ENCODE measurements around the gene SIRT2.

Gene SIRT2

GRCh38 chr19:38841180-38841766 is 58.1 kb downstream of the SIRT2 start:
- TF ChIP-seq CTCF (IDR thresholded peaks at IDR 0.05; ENCODE audit: low read depth, low read length, missing control alignments): no peak
- DNase-seq (ENCODE audit: low read depth): no peak
- no peak overlapping the region for H3K4me3 ChIP-seq (ENCODE audit: low read depth, low read length)

GRCh38 chr19:38840583-38840968 is 58.8 kb downstream of the SIRT2 start:
- DNase-seq (ENCODE audit: low read depth): no peak
- no peak for TF ChIP-seq CTCF (IDR thresholded peaks at IDR 0.05; ENCODE audit: low read depth, low read length, missing control alignments)
- H3K4me3 ChIP-seq (ENCODE audit: low read depth, low read length): no peak overlapping the region

- TF ChIP-seq CTCF (IDR thresholded peaks at IDR 0.05; ENCODE audit: low read depth, low read length, missing control alignments): no peak
- no peak for DNase-seq (ENCODE audit: low read depth)
- no peak overlapping the region for H3K4me3 ChIP-seq (ENCODE audit: low read depth, low read length)
Observed at GRCh38 chr19:38839816-38840582, 59.4 kb downstream of the SIRT2 start.

GRCh38 chr19:38838986-38839761 is 60.2 kb downstream of the SIRT2 start:
- no peak overlapping the region for H3K4me3 ChIP-seq (ENCODE audit: low read depth, low read length)
- no peak for DNase-seq (ENCODE audit: low read depth)
- TF ChIP-seq CTCF (IDR thresholded peaks at IDR 0.05; ENCODE audit: low read depth, low read length, missing control alignments): no peak

GRCh38 chr19:38838208-38838985 is 61.0 kb downstream of the SIRT2 start:
- no peak overlapping the region for H3K4me3 ChIP-seq (ENCODE audit: low read depth, low read length)
- DNase-seq (ENCODE audit: low read depth): no peak
- no peak for TF ChIP-seq CTCF (IDR thresholded peaks at IDR 0.05; ENCODE audit: low read depth, low read length, missing control alignments)

GRCh38 chr19:38837656-38838121 is 61.7 kb downstream of the SIRT2 start:
- no peak overlapping the region for H3K4me3 ChIP-seq (ENCODE audit: low read depth, low read length)
- no peak for TF ChIP-seq CTCF (IDR thresholded peaks at IDR 0.05; ENCODE audit: low read depth, low read length, missing control alignments)
- no peak for DNase-seq (ENCODE audit: low read depth)

Measured in GM12864 (cell line).